ENCODE measurements around the gene ACOXL. TPM values are rescaled to one million over a fixed set of nuclear protein-coding genes. Genes with fewer than 3 reads are reported as not detected.
A peak's percentile ranks its signal among the peaks of the same experiment; 100 is the strongest.

Gene ACOXL
- total and polyA plus RNA-seq, 9 of the 15 experiments (the other 6 are each of a cell fraction or from before 2014, with no cell fraction given), result 0.31 to 0.56 TPM; not detected in 7

DNA sequence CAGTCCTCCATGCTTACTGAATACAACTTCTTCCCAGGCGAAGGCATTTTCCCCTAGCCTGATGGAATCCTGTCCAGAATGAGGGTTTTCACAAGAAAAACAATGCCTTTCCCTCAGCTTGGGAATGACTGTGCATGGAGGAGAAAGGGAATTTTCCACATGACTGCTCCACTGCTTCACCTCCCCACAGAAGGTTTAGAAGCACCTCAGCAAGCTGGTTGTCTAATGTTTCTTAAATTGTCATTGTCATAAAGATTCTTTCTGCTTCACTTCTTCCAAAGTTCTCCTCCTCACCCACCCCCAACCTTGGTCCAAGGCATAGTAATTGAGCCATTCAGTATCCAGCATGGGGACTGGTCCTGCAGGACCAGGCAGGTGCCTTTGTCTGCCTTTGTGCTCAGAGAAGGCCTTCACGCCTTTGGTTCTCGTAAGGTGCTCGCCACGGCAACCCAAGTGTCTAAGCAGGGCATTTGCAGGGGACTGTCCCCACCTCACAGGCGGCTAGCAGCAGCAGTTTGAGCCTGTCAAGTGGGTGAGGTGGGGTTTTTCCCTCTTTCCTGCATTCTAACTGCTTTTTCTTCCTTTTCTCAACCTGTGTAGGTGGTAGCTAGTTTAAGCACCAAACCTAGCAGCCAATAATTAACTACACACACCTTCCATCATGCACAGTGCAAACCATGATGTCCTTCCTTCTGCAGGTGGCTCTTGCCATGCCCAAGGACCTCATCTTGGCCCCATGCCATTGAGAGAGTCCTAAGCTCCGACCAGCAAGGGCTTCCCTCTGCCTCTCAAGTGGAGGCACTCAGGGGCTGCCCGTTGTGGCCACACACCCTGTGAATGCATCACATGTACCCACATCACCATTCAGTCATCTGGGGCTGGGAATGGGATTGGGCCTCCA is 322.7 kb downstream of the ACOXL start:
- Histone ChIP-seq H2AFZ (ENCODE audit: low read depth, low read length) (no peak overlapping the region), H3K79me2 (ENCODE audit: control insufficient read depth, insufficient read depth, low read length) (no peaks in the 10 kb centered on the region), H3K27me3 (ENCODE audit: control insufficient read depth in 2 of 2, insufficient read depth in 2 of 2, low read length in 2 of 2) (peaks cover 8 to 43% of the 10 kb centered on the region in 2 experiments; a peak in 4 of 5 replicates), H3K27ac (ENCODE audit: extremely low read depth, low read depth, low read length) (no peak overlapping the region), H3K9ac (ENCODE audit: insufficient read depth in 1 of 2, low read depth in 2 of 2, low read length in 2 of 2) (no peak overlapping the region), H3K9me1 (ENCODE audit: control insufficient read depth, insufficient read depth, low read length) (no peaks in the 10 kb centered on the region), H3K9me3 (replicated peaks; ENCODE audit: control insufficient read depth, insufficient read depth, low read depth, low read length) (no peaks in the 10 kb centered on the region), H3K4me1 (replicated peaks in 1 of 2; ENCODE audit: control insufficient read depth in 2 of 2, insufficient read depth in 2 of 2, low read length in 2 of 2) (no peaks in the 10 kb centered on the region), H3K4me2 (ENCODE audit: insufficient read depth, low read length) (no peak overlapping the region), H3K4me3 (no peak overlapping the region), H4K20me1 (replicated peaks; ENCODE audit: control insufficient read depth, insufficient read depth, low read length) (no peaks in the 10 kb centered on the region), H3K36me3 (ENCODE audit: control insufficient read depth, insufficient read depth, low read length) (no peaks in the 10 kb centered on the region)
- intact Hi-C loops (cut with micrococcal nuclease), result no loop called here
- ATAC-seq (no peak), FAIRE-seq (no peak), DNase-seq (ENCODE audit: extremely low read depth in 1 of 4, low spot score in 3 of 4) (no peak)
- no TSS peak for BruUV-seq (replicated peaks)
- WGBS (ENCODE audit: insufficient coverage, low coverage, missing lambda C conversion rate), result 0% methylated on average over 7 of the region's 8 CpGs
- TF ChIP-seq NFIC (IDR thresholded peaks at IDR 0.05) (peak; percentile 27; the same call in 1 of the 2 replicates), CREBBP (IDR thresholded peaks at IDR 0.05; ENCODE audit: low read depth, low read length) (no peak)
- in situ Hi-C loops (cut with MboI), result no loop called here
- POLR2A ChIA-PET, result no interaction called here
- CTCF ChIA-PET (ENCODE audit: low intra/inter-chr PET ratio), result no interaction called here

DNA sequence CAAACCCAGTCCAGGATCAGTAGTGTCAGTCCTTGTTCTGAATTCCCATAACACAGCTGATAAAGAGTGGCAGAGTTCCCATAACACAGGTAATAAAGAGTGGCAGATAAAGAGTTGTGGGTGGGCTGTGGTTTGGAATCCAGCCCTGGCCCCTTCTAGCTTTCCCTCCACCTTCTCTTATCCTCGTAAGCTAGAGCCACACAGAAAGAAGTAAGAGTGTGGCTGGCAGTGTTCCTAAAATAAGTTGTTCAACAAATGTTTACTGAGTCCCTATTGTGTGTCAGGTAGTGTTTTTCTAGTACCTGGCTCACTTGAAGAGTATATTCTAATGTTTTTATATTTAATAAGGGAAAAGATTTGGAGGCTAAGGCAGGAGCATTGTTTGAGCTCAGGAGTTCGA is 323.4 kb downstream of the ACOXL start:
- intact Hi-C loops (cut with micrococcal nuclease) (no loop called here), in situ Hi-C loops (cut with MboI) (no loop called here)
- Histone ChIP-seq H3K79me2 (ENCODE audit: control insufficient read depth, insufficient read depth, low read length) (no peaks in the 10 kb centered on the region), H4K20me1 (replicated peaks; ENCODE audit: control insufficient read depth, insufficient read depth, low read length) (no peaks in the 10 kb centered on the region), H3K9me1 (ENCODE audit: control insufficient read depth, insufficient read depth, low read length) (no peaks in the 10 kb centered on the region), H3K4me3 (no peak overlapping the region), H3K27me3 (ENCODE audit: control insufficient read depth in 2 of 2, insufficient read depth in 2 of 2, low read length in 2 of 2) (peaks cover 6 to 39% of the 10 kb centered on the region in 2 experiments; a peak in 4 of 5 replicates), H3K9me3 (replicated peaks; ENCODE audit: control insufficient read depth, insufficient read depth, low read depth, low read length) (no peaks in the 10 kb centered on the region), H3K27ac (ENCODE audit: extremely low read depth, low read depth, low read length) (no peak overlapping the region), H2AFZ (ENCODE audit: low read depth, low read length) (no peak overlapping the region), H3K9ac (ENCODE audit: insufficient read depth in 1 of 2, low read depth in 2 of 2, low read length in 2 of 2) (no peak overlapping the region), H3K36me3 (ENCODE audit: control insufficient read depth, insufficient read depth, low read length) (no peaks in the 10 kb centered on the region), H3K4me2 (ENCODE audit: insufficient read depth, low read length) (no peak overlapping the region), H3K4me1 (replicated peaks in 1 of 2; ENCODE audit: control insufficient read depth in 2 of 2, insufficient read depth in 2 of 2, low read length in 2 of 2) (no peaks in the 10 kb centered on the region)
- ChIA-PET POLR2A (no interaction called here), CTCF (ENCODE audit: low intra/inter-chr PET ratio) (no interaction called here)
- TF ChIP-seq HMG20A (CRISPR knock-in tag; conservative IDR thresholded peaks at IDR 0.05), result no peak
- FAIRE-seq (no peak), ATAC-seq (no peak), DNase-seq (ENCODE audit: extremely low read depth in 1 of 4, low spot score in 3 of 4) (no peak)
- no TSS peak for BruUV-seq (replicated peaks)
- WGBS (ENCODE audit: insufficient coverage, low coverage, missing lambda C conversion rate), result 0% methylated on average over 2 of the region's 2 CpGs

Measured in K562 (cell line).